ENCODE results near the gene ODAPH.

ODAPH gene

GRCh38 chr4:75545526-75545925, 10.3 kb upstream of the ODAPH start:
- no peak for DNase-seq

GRCh38 chr4:75547647-75548387, 8.0 kb upstream of the ODAPH start:
- no peak for DNase-seq

- no peak for DNase-seq
Observed at GRCh38 chr4:75549019-75549418, 6.8 kb upstream of the ODAPH start.

GRCh38 chr4:75552452-75552851, 3.4 kb upstream of the ODAPH start:
- DNase-seq = no peak

GRCh38 chr4:75557696-75558095, 1.8 kb downstream of the ODAPH start:
- no peak for DNase-seq

GRCh38 chr4:75561789-75562188, 5.9 kb downstream of the ODAPH start:
- DNase-seq = no peak

- no peak for DNase-seq
Observed at GRCh38 chr4:75564023-75564422, 8.2 kb downstream of the ODAPH start.

GRCh38 chr4:75565481-75565880, 9.6 kb downstream of the ODAPH start:
- no peak for DNase-seq

GRCh38 chr4:75566911-75567310, 11.0 kb downstream of the ODAPH start:
- no peak for DNase-seq

GRCh38 chr4:75567725-75568124, 11.9 kb downstream of the ODAPH start:
- no peak for DNase-seq

GRCh38 chr4:75584067-75584466, 28.2 kb downstream of the ODAPH start:
- DNase-seq = no peak

- DNase-seq = no peak
Observed at GRCh38 chr4:75593393-75593792, 37.5 kb downstream of the ODAPH start.

- DNase-seq = no peak
Observed at GRCh38 chr4:75596061-75596460, 40.2 kb downstream of the ODAPH start.

- DNase-seq = no peak
Observed at GRCh38 chr4:75598390-75598789, 42.5 kb downstream of the ODAPH start.

GRCh38 chr4:75599647-75600046, 43.8 kb downstream of the ODAPH start:
- no peak for DNase-seq

- no peak for DNase-seq
Observed at GRCh38 chr4:75605928-75606327, 50.1 kb downstream of the ODAPH start.

- DNase-seq = no peak
Observed at GRCh38 chr4:75612306-75612705, 56.4 kb downstream of the ODAPH start.
